Measurements from ENCODE around the gene ST6GALNAC1.
A peak's percentile ranks its signal among the peaks of the same experiment; 100 is the strongest.

Gene ST6GALNAC1

DNA sequence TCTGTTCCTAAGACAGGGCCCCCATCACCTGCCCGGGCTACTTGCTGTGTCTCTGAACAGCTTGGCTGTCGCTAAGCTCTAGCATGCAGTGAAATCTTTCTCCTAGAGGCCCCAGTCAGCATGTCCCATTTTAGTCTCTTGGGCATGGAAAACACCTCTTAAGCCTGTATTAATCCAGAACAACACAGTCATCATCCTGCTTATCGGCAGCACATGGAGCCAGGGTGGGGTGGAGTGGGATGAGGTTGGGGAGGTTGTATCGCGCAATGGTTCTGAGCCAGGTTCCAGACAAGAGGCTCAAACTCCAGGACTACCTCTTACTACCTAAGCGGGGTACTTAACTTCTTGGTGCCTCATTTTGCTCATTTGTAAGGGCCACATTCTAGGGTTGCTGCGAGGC is 65.7 kb downstream of the ST6GALNAC1 start:
- peak overlapping the region; percentile 88 for H3K27ac ChIP-seq (ENCODE audit: poor library complexity, severe bottlenecking)
- DNase-seq (ENCODE audit: low spot score) (no peak), ATAC-seq (ENCODE audit: low read depth) (no peak)
- H3K36me3 ChIP-seq (ENCODE audit: low read depth), result peaks cover 9% of the 10 kb centered on the region; the same call in 1 of the 2 replicates
- H3K4me1 ChIP-seq (ENCODE audit: insufficient read depth, poor library complexity, severe bottlenecking), result peaks cover 53% of the 10 kb centered on the region
- TF ChIP-seq, protein P1, sequence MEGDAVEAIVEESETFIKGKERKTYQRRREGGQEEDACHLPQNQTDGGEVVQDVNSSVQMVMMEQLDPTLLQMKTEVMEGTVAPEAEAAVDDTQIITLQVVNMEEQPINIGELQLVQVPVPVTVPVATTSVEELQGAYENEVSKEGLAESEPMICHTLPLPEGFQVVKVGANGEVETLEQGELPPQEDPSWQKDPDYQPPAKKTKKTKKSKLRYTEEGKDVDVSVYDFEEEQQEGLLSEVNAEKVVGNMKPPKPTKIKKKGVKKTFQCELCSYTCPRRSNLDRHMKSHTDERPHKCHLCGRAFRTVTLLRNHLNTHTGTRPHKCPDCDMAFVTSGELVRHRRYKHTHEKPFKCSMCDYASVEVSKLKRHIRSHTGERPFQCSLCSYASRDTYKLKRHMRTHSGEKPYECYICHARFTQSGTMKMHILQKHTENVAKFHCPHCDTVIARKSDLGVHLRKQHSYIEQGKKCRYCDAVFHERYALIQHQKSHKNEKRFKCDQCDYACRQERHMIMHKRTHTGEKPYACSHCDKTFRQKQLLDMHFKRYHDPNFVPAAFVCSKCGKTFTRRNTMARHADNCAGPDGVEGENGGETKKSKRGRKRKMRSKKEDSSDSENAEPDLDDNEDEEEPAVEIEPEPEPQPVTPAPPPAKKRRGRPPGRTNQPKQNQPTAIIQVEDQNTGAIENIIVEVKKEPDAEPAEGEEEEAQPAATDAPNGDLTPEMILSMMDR (IDR thresholded peaks at IDR 0.05; ENCODE audit: poor library complexity, severe bottlenecking), result no peak
- no peak overlapping the region for H3K4me3 ChIP-seq (ENCODE audit: severe bottlenecking)
- H3K27me3 ChIP-seq (ENCODE audit: insufficient read depth, poor library complexity, severe bottlenecking), result no peaks in the 10 kb centered on the region
- no peaks in the 10 kb centered on the region for H3K9me3 ChIP-seq (ENCODE audit: severe bottlenecking)

DNA sequence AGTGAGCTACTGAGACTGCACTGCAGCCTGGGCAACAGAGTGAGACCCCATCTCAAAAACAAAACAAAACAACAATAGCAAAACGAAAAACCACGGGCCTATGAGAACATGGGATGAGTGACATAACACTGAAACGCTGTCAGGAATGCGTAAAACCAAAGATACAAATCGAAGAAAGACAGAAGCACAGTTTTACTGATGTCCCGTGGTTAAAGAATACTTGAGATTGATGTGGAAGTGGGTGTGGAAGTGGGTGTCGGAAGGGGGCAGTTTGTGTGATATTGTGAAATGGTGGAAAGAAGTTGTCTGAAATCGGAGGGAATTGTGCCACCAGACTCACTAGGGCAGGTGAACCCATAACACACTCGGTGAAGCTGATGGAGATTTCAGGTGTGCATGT is 67.4 kb downstream of the ST6GALNAC1 start:
- H3K27me3 ChIP-seq (ENCODE audit: insufficient read depth, poor library complexity, severe bottlenecking), result no peaks in the 10 kb centered on the region
- no peak for DNase-seq (ENCODE audit: low spot score)
- no peaks in the 10 kb centered on the region for H3K9me3 ChIP-seq (ENCODE audit: severe bottlenecking)
- H3K4me1 ChIP-seq (ENCODE audit: insufficient read depth, poor library complexity, severe bottlenecking), result peaks cover 36% of the 10 kb centered on the region
- no peak overlapping the region for H3K4me3 ChIP-seq (ENCODE audit: severe bottlenecking)
- TF ChIP-seq, protein P1 (IDR thresholded peaks at IDR 0.05; ENCODE audit: poor library complexity, severe bottlenecking), result no peak
- peaks cover 9% of the 10 kb centered on the region; the same call in 1 of the 2 replicates for H3K36me3 ChIP-seq (ENCODE audit: low read depth)
- no peak for ATAC-seq (ENCODE audit: low read depth)
- H3K27ac ChIP-seq (ENCODE audit: poor library complexity, severe bottlenecking), result no peak overlapping the region

DNA sequence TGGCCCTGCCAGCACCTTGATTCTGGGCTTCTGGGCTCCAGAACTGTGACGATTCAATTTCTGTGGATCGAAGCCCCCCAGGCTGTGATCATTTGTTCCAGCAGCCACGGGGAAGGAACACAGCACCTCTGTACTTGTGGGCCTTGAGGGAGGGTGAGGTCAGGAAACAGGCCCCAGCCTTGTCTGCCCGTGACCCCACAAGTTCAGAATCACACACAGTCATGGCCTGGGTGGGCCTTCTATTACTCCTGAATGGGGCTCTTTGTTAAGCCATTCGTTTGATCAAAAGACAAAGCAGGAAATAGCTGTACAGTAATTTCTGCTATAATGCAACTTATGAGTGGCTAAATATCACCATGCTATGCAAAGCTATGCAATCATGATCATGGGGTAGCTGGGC is 68.0 kb downstream of the ST6GALNAC1 start:
- H3K9me3 ChIP-seq (ENCODE audit: severe bottlenecking), result no peaks in the 10 kb centered on the region
- no peak for DNase-seq (ENCODE audit: low spot score)
- no peaks in the 10 kb centered on the region for H3K27me3 ChIP-seq (ENCODE audit: insufficient read depth, poor library complexity, severe bottlenecking)
- no peak for ATAC-seq (ENCODE audit: low read depth)
- H3K4me3 ChIP-seq (ENCODE audit: severe bottlenecking), result no peak overlapping the region
- TF ChIP-seq, protein P1 (IDR thresholded peaks at IDR 0.05; ENCODE audit: poor library complexity, severe bottlenecking), result no peak
- peaks cover 30% of the 10 kb centered on the region for H3K4me1 ChIP-seq (ENCODE audit: insufficient read depth, poor library complexity, severe bottlenecking)
- H3K36me3 ChIP-seq (ENCODE audit: low read depth), result peaks cover 9% of the 10 kb centered on the region; the same call in 1 of the 2 replicates
- H3K27ac ChIP-seq (ENCODE audit: poor library complexity, severe bottlenecking), result no peak overlapping the region
